LNCAP (cell line): ENCODE measurements around the gene EFCAB12.

ENCODE experiments used
- TF ChIP-seq, protein P1 (sequence below): fragments of 450-650 bp; IDR thresholded peaks from 2 replicates; pipeline ENCODE4 v1.5.1; 2017; ENCODE audit warnings: mild to moderate bottlenecking

The EFCAB12 gene

GRCh38 chr3:129369711-129370110, 58.7 kb downstream of the EFCAB12 start:
- TF ChIP-seq, protein P1, sequence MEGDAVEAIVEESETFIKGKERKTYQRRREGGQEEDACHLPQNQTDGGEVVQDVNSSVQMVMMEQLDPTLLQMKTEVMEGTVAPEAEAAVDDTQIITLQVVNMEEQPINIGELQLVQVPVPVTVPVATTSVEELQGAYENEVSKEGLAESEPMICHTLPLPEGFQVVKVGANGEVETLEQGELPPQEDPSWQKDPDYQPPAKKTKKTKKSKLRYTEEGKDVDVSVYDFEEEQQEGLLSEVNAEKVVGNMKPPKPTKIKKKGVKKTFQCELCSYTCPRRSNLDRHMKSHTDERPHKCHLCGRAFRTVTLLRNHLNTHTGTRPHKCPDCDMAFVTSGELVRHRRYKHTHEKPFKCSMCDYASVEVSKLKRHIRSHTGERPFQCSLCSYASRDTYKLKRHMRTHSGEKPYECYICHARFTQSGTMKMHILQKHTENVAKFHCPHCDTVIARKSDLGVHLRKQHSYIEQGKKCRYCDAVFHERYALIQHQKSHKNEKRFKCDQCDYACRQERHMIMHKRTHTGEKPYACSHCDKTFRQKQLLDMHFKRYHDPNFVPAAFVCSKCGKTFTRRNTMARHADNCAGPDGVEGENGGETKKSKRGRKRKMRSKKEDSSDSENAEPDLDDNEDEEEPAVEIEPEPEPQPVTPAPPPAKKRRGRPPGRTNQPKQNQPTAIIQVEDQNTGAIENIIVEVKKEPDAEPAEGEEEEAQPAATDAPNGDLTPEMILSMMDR = no peak

GRCh38 chr3:129367821-129368220, 60.6 kb downstream of the EFCAB12 start:
- TF ChIP-seq, protein P1 = no peak

DNA sequence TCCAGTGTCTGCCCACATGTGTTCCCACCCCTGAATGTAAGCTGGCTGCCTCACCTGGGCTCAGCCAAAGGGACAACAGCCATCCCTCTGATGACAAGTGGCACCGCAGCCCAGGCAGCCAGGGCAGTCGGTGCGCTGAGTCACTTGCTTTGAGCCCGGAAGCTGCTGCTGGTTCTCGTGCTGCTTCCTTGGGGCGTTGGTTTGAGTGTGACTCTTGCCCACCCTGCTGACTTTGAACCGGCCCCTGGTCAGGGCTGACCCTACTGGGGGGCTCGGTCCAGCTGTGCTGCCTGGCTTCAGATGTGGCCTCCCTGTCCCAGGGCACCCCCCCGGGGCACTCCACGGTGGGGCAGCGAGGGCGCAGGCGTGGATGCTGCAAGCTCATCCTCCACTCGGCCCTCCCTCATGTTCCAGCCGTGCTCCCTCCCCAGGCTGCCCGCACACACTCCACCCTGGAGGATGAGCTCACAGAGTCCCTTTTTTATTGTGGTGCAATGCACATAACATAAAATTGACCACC, 62.1 kb downstream of the EFCAB12 start:
- TF ChIP-seq, protein P1 = no peak

DNA sequence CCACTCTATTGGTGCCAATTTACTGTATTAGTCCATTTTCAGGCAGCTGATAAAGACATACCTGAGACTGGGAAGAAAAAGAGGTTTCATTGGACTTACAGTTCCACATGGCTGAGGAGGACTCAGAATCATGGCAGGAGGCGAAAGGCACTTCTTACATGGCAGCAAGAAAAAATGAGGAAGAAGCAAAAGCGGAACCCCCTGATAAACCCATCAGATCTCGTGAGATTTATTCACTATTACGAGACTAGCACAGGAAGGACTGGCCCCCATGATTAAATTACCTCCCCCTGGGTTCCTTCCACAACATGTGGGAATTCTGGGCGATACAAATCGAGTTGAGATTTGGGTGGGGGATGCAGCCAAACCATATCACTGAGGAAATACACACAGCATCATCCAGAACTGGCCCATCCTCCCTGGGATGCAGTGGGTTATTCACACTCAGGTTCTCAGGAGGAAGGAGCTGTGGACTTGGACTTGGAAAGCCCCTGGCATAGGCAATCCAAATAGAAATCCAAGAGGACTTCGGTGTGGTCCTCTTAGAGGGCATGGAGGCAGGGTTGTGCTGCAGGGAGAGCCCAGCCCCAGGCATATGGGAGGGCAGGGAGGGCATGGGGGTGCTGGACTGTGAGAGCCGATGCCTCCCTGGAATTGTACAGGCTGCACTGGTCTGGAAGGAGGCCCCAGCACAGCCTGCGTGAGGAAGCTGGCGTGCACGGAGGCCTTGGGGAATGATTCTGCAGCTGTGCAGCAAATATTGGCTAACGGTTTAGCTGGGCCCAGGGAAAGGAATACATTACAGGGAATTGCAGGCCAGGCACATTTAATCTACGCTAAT, 62.9 kb downstream of the EFCAB12 start:
- TF ChIP-seq, protein P1 = no peak

- TF ChIP-seq, protein P1 = no peak
Measured at GRCh38 chr3:129360705-129361460, 67.6 kb downstream of the EFCAB12 start.

DNA sequence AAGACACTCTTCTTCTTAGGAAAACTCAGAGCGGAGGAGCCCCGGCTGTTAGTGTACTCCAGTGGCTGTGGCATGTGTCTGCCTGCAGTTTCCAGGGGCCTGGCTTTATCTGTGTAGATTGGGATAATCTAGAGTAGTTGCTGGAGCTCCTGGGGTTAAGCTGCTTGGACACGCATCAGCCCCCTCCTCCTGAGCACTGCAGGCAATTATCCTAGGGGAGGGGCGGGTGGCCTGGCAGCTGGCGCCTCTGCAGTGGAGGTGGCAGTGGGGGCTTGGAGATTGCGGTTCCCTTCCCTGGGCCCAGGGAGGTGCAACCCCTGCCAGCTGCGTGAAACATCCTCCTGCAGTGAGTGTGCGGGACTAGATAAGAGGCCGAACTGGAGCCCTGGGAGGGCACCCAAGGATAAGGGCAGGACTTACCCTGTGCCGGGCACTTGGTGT, 68.2 kb downstream of the EFCAB12 start:
- TF ChIP-seq, protein P1 = no peak

GRCh38 chr3:129358772-129359371, 69.6 kb downstream of the EFCAB12 start:
- TF ChIP-seq, protein P1 = no peak
